ENCODE measurements around the gene MKS1.

The MKS1 gene

GRCh38 chr17:58156839-58157803 is 61.9 kb downstream of the MKS1 start:
- peak; percentile 70 to 73 for DNase-seq

Measured in stimulated activated CD4-positive, alpha-beta T cell treated with anti-CD3 and anti-CD28 coated beads, Interleukin-2, amount 100 ng/mL, for 24 hours (primary cell).